WTC11 (cell line): ENCODE data around the gene SYS1. TPM values are rescaled to one million over a fixed set of nuclear protein-coding genes. Genes with fewer than 3 reads are reported as not detected.

Source experiments
- ATAC-seq: fragments of 200-7000 bp; cut with Tn5 transposase; 2 replicates; pipeline ENCODE4 v1.10.0; 2021; ENCODE audit warnings: mild to moderate bottlenecking, moderate library complexity
- CTCF ChIA-PET: fragments of 300-600 bp; sonication (Branson Sonifier 250); formaldehyde crosslinking; loops from one replicate; lab custom pipeline; 2021; ENCODE audit warnings: antibody characterized with exemption; lab: Charles Lee
- POLR2A ChIA-PET: fragments of 350-600 bp; sonication (Branson Sonifier 250); formaldehyde crosslinking; loops from one replicate; lab custom pipeline; 2021; ENCODE audit warnings: antibody characterized with exemption; lab: Charles Lee
- DNase-seq: peaks from one replicate; pipeline ENCODE4 v3.0.0; 2021; ENCODE audit warnings: low spot score
- H3K27ac Mint-ChIP-seq: 2 replicates; pipeline ENCODE4 v1.8.0; 2021; ENCODE audit warnings: mixed read lengths
- H3K27me3 Mint-ChIP-seq: 2 replicates; pipeline ENCODE4 v1.8.0; 2021; ENCODE audit warnings: low read depth, mild to moderate bottlenecking, moderate library complexity, mixed read lengths
- H3K36me3 Mint-ChIP-seq: 2 replicates; pipeline ENCODE4 v1.8.0; 2021; ENCODE audit warnings: mixed read lengths
- H3K4me1 Mint-ChIP-seq: 2 replicates; pipeline ENCODE4 v1.8.0; 2022; ENCODE audit warnings: mixed read lengths
- H3K4me3 Mint-ChIP-seq: 2 replicates; pipeline ENCODE4 v1.8.0; 2021; ENCODE audit warnings: mild to moderate bottlenecking, moderate library complexity, mixed read lengths
- H3K9me3 Mint-ChIP-seq: 2 replicates; pipeline ENCODE4 v1.8.0; 2021; ENCODE audit warnings: mixed read lengths
- ARID4B ChIP-seq: sonication (generic); formaldehyde crosslinking; IDR thresholded peaks from 2 replicates; pipeline ENCODE4 v1.8.0; 2023; ENCODE audit warnings: missing genetic modification reagents, mild to moderate bottlenecking, borderline replicate concordance
- FOXJ3 ChIP-seq: sonication (generic); formaldehyde crosslinking; IDR thresholded peaks from 2 replicates; pipeline ENCODE4 v1.9.0; 2021; ENCODE audit warnings: missing genetic modification reagents, mild to moderate bottlenecking, borderline replicate concordance
- HMGXB4 ChIP-seq: sonication (generic); formaldehyde crosslinking; IDR thresholded peaks from 2 replicates; pipeline ENCODE4 v1.8.1; 2023; ENCODE audit warnings: mild to moderate bottlenecking, moderate library complexity, missing genetic modification reagents
- IRF2 ChIP-seq: sonication (generic); formaldehyde crosslinking; IDR thresholded peaks from 2 replicates; pipeline ENCODE4 v1.8.0; 2022; ENCODE audit warnings: low read depth, missing genetic modification reagents, borderline replicate concordance
- JAZF1 ChIP-seq: fragments of 250-450 bp; sonication (Bioruptor Pico); IDR thresholded peaks from 2 replicates; pipeline ENCODE4 v1.9.0; 2021; ENCODE audit warnings: moderate library complexity, mild to moderate bottlenecking, inconsistent platforms
- MYBL2 ChIP-seq: sonication (generic); formaldehyde crosslinking; IDR thresholded peaks from 2 replicates; pipeline ENCODE4 v1.8.1; 2023; ENCODE audit warnings: mild to moderate bottlenecking, moderate library complexity, missing genetic modification reagents
- NFATC4 ChIP-seq: fragments of 250-450 bp; sonication (Bioruptor Pico); IDR thresholded peaks from 2 replicates; pipeline ENCODE4 v1.9.0; 2021; ENCODE audit warnings: mild to moderate bottlenecking
- NFE2L1 ChIP-seq: sonication (generic); formaldehyde crosslinking; IDR thresholded peaks from 2 replicates; pipeline ENCODE4 v1.8.1; 2023; ENCODE audit warnings: missing genetic modification reagents
- NR2C2 ChIP-seq: sonication (generic); formaldehyde crosslinking; IDR thresholded peaks from 2 replicates; pipeline ENCODE4 v1.8.0; 2022; ENCODE audit warnings: mild to moderate bottlenecking, missing genetic modification reagents
- RORB ChIP-seq: fragments of 250-450 bp; sonication (Bioruptor Pico); IDR thresholded peaks from 2 replicates; pipeline ENCODE4 v1.9.0; 2021; ENCODE audit warnings: mild to moderate bottlenecking
- TEAD4 ChIP-seq: sonication (generic); formaldehyde crosslinking; IDR thresholded peaks from 2 replicates; pipeline ENCODE4 v1.8.0; 2022; ENCODE audit warnings: mild to moderate bottlenecking, missing genetic modification reagents
- ZBTB21 ChIP-seq: sonication (generic); formaldehyde crosslinking; IDR thresholded peaks from 2 replicates; pipeline ENCODE4 v1.8.1; 2023; ENCODE audit warnings: mild to moderate bottlenecking, missing genetic modification reagents, borderline replicate concordance
- ZBTB43 ChIP-seq: sonication (generic); formaldehyde crosslinking; IDR thresholded peaks from 2 replicates; pipeline ENCODE4 v1.8.1; 2023; ENCODE audit warnings: mild to moderate bottlenecking, missing genetic modification reagents
- ZNF232 ChIP-seq: sonication (generic); formaldehyde crosslinking; IDR thresholded peaks from 2 replicates; pipeline ENCODE4 v1.8.0; 2022; ENCODE audit warnings: mild to moderate bottlenecking, missing genetic modification reagents
- ZNF425 ChIP-seq: fragments of 250-450 bp; sonication (Bioruptor Pico); conservative IDR thresholded peaks from 2 replicates; pipeline ENCODE4 v1.9.0; 2021; ENCODE audit warnings: mild to moderate bottlenecking
- total RNA-seq: library from RNA; stranded (reverse); gene quantifications from 3 replicates; pipeline ENCODE4 v1.2.3, GENCODE V29; 2021
- TF ChIP-seq, protein P1 (sequence below): sonication (generic); formaldehyde crosslinking; conservative IDR thresholded peaks from 2 replicates; pipeline ENCODE4 v1.8.1; 2022; ENCODE audit warnings: mild to moderate bottlenecking, missing genetic modification reagents

Gene SYS1
- total RNA-seq, 1 experiment from 2014 or later: 16.4 TPM

DNA sequence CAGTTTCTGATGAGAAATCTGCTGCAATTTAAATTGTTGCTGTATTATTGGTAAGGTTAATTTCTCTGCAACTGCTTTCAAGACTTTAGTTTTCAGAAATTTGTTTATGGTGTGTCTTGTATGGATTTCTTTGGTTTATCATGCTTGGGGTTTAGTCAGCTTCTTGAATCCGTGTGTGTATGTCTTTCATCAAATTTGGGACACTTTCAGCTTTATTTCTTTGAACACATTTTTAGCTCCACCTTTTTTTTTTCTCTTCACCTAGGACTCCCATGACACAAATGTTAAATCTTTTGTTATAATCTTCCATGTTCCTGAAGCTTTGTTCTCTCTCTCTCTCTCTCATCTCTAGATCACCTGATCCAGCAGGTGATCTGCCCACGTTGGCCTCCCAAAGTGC lies 28.6 kb downstream of the SYS1 start:
- Mint-ChIP-seq H3K36me3 (no peaks in the 10 kb centered on the region), H3K4me1 (no peaks in the 10 kb centered on the region), H3K27ac (no peak overlapping the region), H3K27me3 (no peaks in the 10 kb centered on the region), H3K9me3 (no peaks in the 10 kb centered on the region), H3K4me3 (no peak overlapping the region)
- POLR2A ChIA-PET: no interaction called here
- TF ChIP-seq NFE2L1 (CRISPR knock-in tag): no peak
- no peak for TF ChIP-seq IRF2 (CRISPR knock-in tag)
- TF ChIP-seq ZBTB43 (CRISPR knock-in tag): no peak
- TF ChIP-seq ZNF425 (CRISPR knock-in tag): no peak
- TF ChIP-seq JAZF1 (CRISPR knock-in tag): no peak
- TF ChIP-seq, protein P1, sequence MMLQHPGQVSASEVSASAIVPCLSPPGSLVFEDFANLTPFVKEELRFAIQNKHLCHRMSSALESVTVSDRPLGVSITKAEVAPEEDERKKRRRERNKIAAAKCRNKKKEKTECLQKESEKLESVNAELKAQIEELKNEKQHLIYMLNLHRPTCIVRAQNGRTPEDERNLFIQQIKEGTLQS (CRISPR knock-in tag): no peak
- no peak for TF ChIP-seq NFATC4 (CRISPR knock-in tag)
- TF ChIP-seq TEAD4: no peak
- TF ChIP-seq HMGXB4 (CRISPR knock-in tag): no peak
- TF ChIP-seq MYBL2: no peak
- no peak for TF ChIP-seq NR2C2
- no peak for TF ChIP-seq FOXJ3 (CRISPR knock-in tag)
- no peak for TF ChIP-seq ZBTB21 (CRISPR knock-in tag)
- no peak for TF ChIP-seq ARID4B (CRISPR knock-in tag)
- TF ChIP-seq ZNF232 (CRISPR knock-in tag): no peak
- DNase-seq (no peak), ATAC-seq (no peak)
- CTCF ChIA-PET: interaction anchor here (2.8 kb wide), 1 partner anchor 18 kb away, joined by 25 read pairs; no protein-coding TSS in a partner anchor

- ChIA-PET POLR2A (no interaction called here), CTCF (interaction anchor here (0.8 to 2.8 kb wide), 12 partner anchors 14 to 95 kb away, joined by 3 to 25 read pairs (median 3); partner anchors contain the start of genes DBNDD2, PIGT, SYS1 and TP53TG5)
- no peaks in the 10 kb centered on the region for H3K4me1 Mint-ChIP-seq
- DNase-seq (no peak), ATAC-seq (peak; percentile 69)
- no peaks in the 10 kb centered on the region for H3K36me3 Mint-ChIP-seq
- no peaks in the 10 kb centered on the region for H3K27me3 Mint-ChIP-seq
- peaks cover 4% of the 10 kb centered on the region; the same call in 1 of the 2 replicates for H3K9me3 Mint-ChIP-seq
- no peak for TF ChIP-seq RORB (CRISPR knock-in tag)
- H3K4me3 Mint-ChIP-seq: no peak overlapping the region
- no peak overlapping the region for H3K27ac Mint-ChIP-seq
Observed at GRCh38 chr20:45392733-45393132, 29.8 kb downstream of the SYS1 start.
